Right lobe of liver (tissue), 4 donors: ENCODE measurements around the gene SRC.

Experiments used
- POLR2A ChIP-seq: fragments of 450-650 bp; IDR thresholded peaks from one replicate; pipeline ENCODE4 v1.6.1; 2017; ENCODE audit warnings: antibody characterized with exemption, mild to moderate bottlenecking
- TF ChIP-seq, protein P1 (sequence below), 4 donors: fragments of 200-600 bp in 3 of 4; fragments of 450-650 bp in 1 of 4; IDR thresholded peaks; one replicate each; pipeline versions ENCODE4 v1.5.1 to v1.8.0; 2016 to 2022; ENCODE audit warnings: antibody characterized with exemption in 4 of 4, mild to moderate bottlenecking in 2 of 4
- donor health status: DM: no; HTN: no; CAD: no.
- donor health status: DM: no; HTN: no; CAD: no.
- donor health status: DM: no; HTN: yes; CAD: no.

DNA sequence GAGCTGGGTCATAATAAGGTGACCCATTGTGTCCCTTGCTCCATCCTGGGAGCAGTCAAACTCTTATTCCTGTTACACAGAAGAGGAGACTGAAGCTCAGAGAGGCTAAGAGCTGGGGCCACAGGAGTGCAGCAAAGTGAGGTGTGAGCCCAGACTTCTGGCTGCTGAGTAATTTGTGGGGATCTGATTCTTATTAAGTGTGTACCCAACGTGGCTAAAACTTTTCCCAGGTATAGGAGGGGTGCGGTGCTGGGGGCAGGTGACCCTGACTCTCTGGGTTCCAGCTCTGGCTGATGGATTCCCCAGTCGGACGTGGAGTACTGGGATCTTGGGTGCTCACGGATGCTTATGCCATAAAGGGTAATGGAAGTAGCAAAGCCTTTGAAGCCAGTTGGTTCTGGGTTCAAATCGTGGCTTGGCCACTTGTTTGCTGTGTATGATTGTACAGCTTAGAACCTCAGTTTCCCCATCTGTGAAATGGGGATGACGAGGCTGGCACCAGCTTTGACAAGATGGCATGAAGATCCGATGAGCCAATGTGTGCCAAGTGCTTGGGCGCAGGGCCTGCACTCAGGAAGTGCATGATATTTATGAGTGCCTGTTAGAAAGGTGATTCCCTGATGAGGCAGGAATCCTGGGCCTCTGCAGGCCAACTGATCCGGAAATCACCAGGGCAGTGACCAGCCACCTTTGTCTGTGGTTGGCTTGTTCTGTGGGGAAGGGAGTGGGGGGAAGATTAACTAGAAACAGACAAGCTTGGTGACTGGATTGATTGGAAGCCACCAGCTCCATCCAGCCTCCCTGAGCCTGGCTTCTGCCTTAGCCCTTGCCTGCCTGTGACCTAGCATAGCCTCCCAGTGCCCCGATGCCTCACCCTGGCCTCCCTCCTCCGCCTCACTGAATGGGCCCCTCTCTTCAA, 6.0 kb downstream of the SRC start:
- TF ChIP-seq, protein P1, sequence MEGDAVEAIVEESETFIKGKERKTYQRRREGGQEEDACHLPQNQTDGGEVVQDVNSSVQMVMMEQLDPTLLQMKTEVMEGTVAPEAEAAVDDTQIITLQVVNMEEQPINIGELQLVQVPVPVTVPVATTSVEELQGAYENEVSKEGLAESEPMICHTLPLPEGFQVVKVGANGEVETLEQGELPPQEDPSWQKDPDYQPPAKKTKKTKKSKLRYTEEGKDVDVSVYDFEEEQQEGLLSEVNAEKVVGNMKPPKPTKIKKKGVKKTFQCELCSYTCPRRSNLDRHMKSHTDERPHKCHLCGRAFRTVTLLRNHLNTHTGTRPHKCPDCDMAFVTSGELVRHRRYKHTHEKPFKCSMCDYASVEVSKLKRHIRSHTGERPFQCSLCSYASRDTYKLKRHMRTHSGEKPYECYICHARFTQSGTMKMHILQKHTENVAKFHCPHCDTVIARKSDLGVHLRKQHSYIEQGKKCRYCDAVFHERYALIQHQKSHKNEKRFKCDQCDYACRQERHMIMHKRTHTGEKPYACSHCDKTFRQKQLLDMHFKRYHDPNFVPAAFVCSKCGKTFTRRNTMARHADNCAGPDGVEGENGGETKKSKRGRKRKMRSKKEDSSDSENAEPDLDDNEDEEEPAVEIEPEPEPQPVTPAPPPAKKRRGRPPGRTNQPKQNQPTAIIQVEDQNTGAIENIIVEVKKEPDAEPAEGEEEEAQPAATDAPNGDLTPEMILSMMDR (IDR thresholded peaks at IDR 0.05) = no peak
- no peak for TF ChIP-seq POLR2A
